ENCODE measurements around the gene SLC20A1. TPM values are rescaled to one million over a fixed set of nuclear protein-coding genes. Genes with fewer than 3 reads are reported as not detected.
A peak's percentile ranks its signal among the peaks of the same experiment; 100 is the strongest.

SLC20A1 gene
- total RNA-seq, 4 donors from 2014 or later, result 9.4 to 173 (median 148) TPM

DNA sequence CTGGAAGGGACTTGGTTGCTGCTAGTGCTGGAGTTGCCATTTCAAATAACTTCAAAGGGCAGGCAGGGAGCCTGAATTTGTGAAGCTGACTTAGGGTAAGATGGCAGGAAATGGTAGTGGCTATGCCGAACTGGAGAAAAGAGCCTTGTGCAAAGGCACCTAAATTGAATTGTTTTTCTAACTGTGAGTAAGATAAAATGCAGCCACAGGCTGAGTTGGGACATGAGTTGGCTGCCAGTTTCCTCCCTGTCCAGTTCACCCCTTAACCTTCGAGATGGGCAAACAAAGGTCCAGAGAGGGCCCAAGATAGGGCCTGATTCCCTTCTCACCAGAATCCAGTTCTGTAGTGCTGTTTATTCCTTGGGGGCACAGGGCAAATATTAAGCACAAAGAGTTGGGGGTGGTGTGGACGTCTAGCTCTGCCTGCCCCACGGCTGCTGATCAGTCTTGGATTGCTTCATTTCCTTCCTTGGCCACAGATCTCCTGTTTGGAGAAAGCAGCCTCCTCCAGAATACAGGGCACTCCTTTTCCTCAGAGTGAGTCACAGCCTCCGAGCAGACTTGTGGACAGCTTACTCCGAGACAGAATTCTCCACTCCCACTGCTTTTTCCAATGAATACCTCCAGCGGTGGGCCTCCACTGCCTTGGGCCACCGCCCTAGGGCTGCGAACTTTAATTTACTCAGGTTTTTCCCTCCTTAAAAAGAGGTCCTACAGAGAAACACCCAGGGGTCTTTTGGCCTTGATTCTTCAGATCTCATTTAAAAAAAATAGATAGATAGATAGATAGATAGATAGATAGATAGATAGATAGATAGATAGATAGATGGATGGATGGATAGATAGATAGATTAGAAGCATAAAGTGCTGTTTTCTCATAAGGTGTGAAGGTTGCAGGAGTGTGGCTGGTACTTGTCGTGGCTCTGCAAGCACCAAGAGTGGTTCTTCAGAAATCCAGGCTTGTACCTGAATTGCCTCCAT lies 18.4 kb upstream of the SLC20A1 start:
- in situ Hi-C loops (cut with MboI; ENCODE audit: low pct_ligation_motif_present in 1 of 4, low pct_unique_long_range_greater_than_20kb in 1 of 4, low sequenced_read_pairs in 3 of 4), result loop anchor here in 3 of 4 donors (10.0 kb wide), 2 partner anchors 67 to 97 kb away; partner anchors contain the start of gene NT5DC4 (in 2 of the 3)
- Histone ChIP-seq H3K4me1 (peaks cover 5 to 36% (median 13%) of the 10 kb centered on the region in 4 donors), H3K27me3 (peaks cover 3% of the 10 kb centered on the region), H3K9me3 (no peaks in the 10 kb centered on the region), H3K27ac (peak overlapping the region; percentile 37 to 73 (median 56)), H3K36me3 (no peaks in the 10 kb centered on the region), H3K4me3 (no peak overlapping the region)
- no peak for DNase-seq
- TF ChIP-seq POLR2A (IDR thresholded peaks at IDR 0.05) (no peak), POLR2AphosphoS5 (IDR thresholded peaks at IDR 0.05) (no peak)
- TF ChIP-seq, protein P1, sequence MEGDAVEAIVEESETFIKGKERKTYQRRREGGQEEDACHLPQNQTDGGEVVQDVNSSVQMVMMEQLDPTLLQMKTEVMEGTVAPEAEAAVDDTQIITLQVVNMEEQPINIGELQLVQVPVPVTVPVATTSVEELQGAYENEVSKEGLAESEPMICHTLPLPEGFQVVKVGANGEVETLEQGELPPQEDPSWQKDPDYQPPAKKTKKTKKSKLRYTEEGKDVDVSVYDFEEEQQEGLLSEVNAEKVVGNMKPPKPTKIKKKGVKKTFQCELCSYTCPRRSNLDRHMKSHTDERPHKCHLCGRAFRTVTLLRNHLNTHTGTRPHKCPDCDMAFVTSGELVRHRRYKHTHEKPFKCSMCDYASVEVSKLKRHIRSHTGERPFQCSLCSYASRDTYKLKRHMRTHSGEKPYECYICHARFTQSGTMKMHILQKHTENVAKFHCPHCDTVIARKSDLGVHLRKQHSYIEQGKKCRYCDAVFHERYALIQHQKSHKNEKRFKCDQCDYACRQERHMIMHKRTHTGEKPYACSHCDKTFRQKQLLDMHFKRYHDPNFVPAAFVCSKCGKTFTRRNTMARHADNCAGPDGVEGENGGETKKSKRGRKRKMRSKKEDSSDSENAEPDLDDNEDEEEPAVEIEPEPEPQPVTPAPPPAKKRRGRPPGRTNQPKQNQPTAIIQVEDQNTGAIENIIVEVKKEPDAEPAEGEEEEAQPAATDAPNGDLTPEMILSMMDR (IDR thresholded peaks at IDR 0.05), result no peak
- 71% methylated on average over 2 to 10 of the region's 10 CpGs for WGBS, 2 donors (ENCODE audit: low coverage in 1 of 2)
- intact Hi-C loops (cut with DNase I; ENCODE audit: low total_unique reads), result loop anchor here (2.0 kb wide), 1 partner anchor 101 kb away; no protein-coding TSS in a partner anchor

DNA sequence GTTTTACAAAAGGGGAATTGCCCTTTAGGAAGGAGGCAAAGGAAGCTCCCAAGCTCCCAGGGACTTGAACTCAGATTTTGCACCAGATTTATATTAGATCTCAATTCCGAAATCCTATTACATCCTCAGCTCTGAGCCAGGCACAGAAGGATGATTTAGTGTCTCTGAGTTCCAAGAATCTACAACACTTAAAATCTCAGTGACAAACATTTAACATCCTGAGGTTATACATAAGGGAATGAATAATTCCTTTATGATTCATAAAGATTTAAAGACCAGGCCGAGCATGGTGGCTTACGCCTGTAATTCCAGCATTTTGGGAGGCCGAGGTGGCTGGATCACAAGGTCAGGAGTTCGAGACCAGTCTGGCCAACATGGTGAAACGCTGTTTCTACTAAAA lies 16.5 kb upstream of the SLC20A1 start:
- intact Hi-C loops (cut with DNase I; ENCODE audit: low total_unique reads), result no loop called here
- TF ChIP-seq POLR2AphosphoS5 (IDR thresholded peaks at IDR 0.05) (no peak), POLR2A (IDR thresholded peaks at IDR 0.05) (no peak)
- Histone ChIP-seq H3K4me3 (no peak overlapping the region), H3K36me3 (no peaks in the 10 kb centered on the region), H3K9me3 (no peaks in the 10 kb centered on the region), H3K27ac (no peak overlapping the region), H3K4me1 (peaks cover 5 to 32% (median 12%) of the 10 kb centered on the region in 4 donors), H3K27me3 (peaks cover 3% of the 10 kb centered on the region)
- whole genome bisulfite sequencing, 2 donors (ENCODE audit: low coverage in 1 of 2), result 85 to 100% methylated on average over 1 to 6 of the region's 6 CpGs
- in situ Hi-C loops (cut with MboI; ENCODE audit: low pct_ligation_motif_present in 1 of 4, low pct_unique_long_range_greater_than_20kb in 1 of 4, low sequenced_read_pairs in 3 of 4), result loop anchor here in 3 of 4 donors (10.0 kb wide), 2 partner anchors 66 to 96 kb away; partner anchors contain the start of gene NT5DC4 (in 2 of the 3)
- no peak for DNase-seq

DNA sequence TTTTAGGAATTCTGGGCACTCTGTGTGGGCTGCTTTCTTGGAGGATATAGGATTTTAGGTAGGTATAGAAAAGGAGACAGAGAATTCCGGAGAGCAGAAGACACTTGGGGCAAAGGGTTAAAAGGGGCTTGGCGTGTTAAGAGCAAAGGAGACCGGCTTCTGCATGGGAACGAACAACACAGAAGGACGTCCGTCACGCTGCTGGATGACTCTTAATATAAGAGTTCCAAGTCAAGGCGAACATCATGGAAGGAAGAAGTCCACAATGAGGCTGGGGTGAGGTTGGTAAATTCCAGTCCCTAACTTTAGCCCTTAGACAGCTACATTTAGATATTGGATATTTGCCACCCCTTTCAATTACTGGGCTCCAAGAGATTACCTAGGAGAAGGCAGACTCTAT lies 15.9 kb upstream of the SLC20A1 start:
- WGBS, 2 donors (ENCODE audit: low coverage in 1 of 2), result 78 to 93% methylated on average over 8 of the region's 8 CpGs
- H3K9me3 ChIP-seq, result no peaks in the 10 kb centered on the region
- TF ChIP-seq POLR2A (IDR thresholded peaks at IDR 0.05) (no peak), POLR2AphosphoS5 (IDR thresholded peaks at IDR 0.05) (no peak), EP300 (IDR thresholded peaks at IDR 0.05; ENCODE audit: low read depth) (no peak)
- TF ChIP-seq, protein P1 (IDR thresholded peaks at IDR 0.05), result no peak

DNA sequence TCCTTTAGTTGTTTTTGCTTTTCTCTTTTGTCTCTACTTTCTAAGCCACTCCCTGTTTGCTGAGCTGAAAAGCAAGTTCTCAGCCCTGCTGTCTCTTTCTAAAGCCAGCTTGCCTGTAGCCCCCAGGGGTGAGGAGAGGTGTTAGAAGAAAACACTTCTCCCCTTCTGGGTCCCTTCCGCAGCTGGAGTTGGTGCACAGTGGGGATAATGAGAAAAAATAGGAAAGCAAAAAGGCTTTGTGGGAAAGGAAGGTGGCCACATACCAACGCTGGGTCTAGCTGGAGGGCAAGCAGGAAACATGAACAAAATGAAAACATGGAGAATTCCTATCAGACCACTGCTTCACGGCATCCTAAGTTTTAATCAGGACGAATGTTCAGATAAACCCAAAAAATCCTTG lies 15.5 kb upstream of the SLC20A1 start:
- peaks cover 3% of the 10 kb centered on the region for H3K27me3 ChIP-seq
- TF ChIP-seq, protein P1 (IDR thresholded peaks at IDR 0.05), result no peak
- TF ChIP-seq EP300 (IDR thresholded peaks at IDR 0.05; ENCODE audit: low read depth) (no peak), POLR2A (IDR thresholded peaks at IDR 0.05) (no peak), POLR2AphosphoS5 (IDR thresholded peaks at IDR 0.05) (no peak)
- no peak overlapping the region for H3K4me3 ChIP-seq
- DNase-seq, result no peak
- H3K36me3 ChIP-seq, result no peaks in the 10 kb centered on the region
- intact Hi-C loops (cut with DNase I; ENCODE audit: low total_unique reads), result no loop called here
- H3K4me1 ChIP-seq, result peaks cover 4 to 28% (median 10%) of the 10 kb centered on the region in 4 donors
- 61 to 87% methylated on average over 4 of the region's 4 CpGs for WGBS, 2 donors (ENCODE audit: low coverage in 1 of 2)
- no peaks in the 10 kb centered on the region for H3K9me3 ChIP-seq
- H3K27ac ChIP-seq, result no peak overlapping the region
- in situ Hi-C loops (cut with MboI; ENCODE audit: low pct_ligation_motif_present in 1 of 4, low pct_unique_long_range_greater_than_20kb in 1 of 4, low sequenced_read_pairs in 3 of 4), result no loop called here

More for the DNA sequence above, 15.9 kb upstream of the SLC20A1 start:
- Histone ChIP-seq H3K4me3 (no peak overlapping the region), H3K27ac (no peak overlapping the region), H3K36me3 (no peaks in the 10 kb centered on the region), H3K4me1 (peaks cover 4 to 28% (median 10%) of the 10 kb centered on the region in 4 donors), H3K27me3 (peaks cover 3% of the 10 kb centered on the region)
- intact Hi-C loops (cut with DNase I; ENCODE audit: low total_unique reads), result no loop called here
- no peak for DNase-seq
- in situ Hi-C loops (cut with MboI; ENCODE audit: low pct_ligation_motif_present in 1 of 4, low pct_unique_long_range_greater_than_20kb in 1 of 4, low sequenced_read_pairs in 3 of 4), result loop anchor here in 3 of 4 donors (10.0 kb wide), 2 partner anchors 65 to 95 kb away; partner anchors contain the start of gene NT5DC4 (in 2 of the 3)
